Measurements from ENCODE around the gene CPT1C.

CPT1C gene

GRCh38 chr19:49681830-49682229 is 9.1 kb upstream of the CPT1C start:
- DNase-seq (ENCODE audit: low read depth), result no peak

- DNase-seq (ENCODE audit: low read depth), result no peak
Observed at GRCh38 chr19:49682274-49682673, 8.6 kb upstream of the CPT1C start.

- no peak for DNase-seq (ENCODE audit: low read depth)
Observed at GRCh38 chr19:49683814-49684250, 7.1 kb upstream of the CPT1C start.

- no peak for DNase-seq (ENCODE audit: low read depth)
Observed at GRCh38 chr19:49684251-49684982, 6.5 kb upstream of the CPT1C start.

GRCh38 chr19:49684983-49685553 is 5.8 kb upstream of the CPT1C start:
- no peak for DNase-seq (ENCODE audit: low read depth)

- DNase-seq (ENCODE audit: low read depth), result no peak
Observed at GRCh38 chr19:49685845-49686332, 5.0 kb upstream of the CPT1C start.

- no peak for DNase-seq (ENCODE audit: low read depth)
Observed at GRCh38 chr19:49686503-49687088, 4.3 kb upstream of the CPT1C start.

GRCh38 chr19:49687150-49687549 is 3.8 kb upstream of the CPT1C start:
- no peak for DNase-seq (ENCODE audit: low read depth)

- no peak for DNase-seq (ENCODE audit: low read depth)
Observed at GRCh38 chr19:49687566-49688316, 3.2 kb upstream of the CPT1C start.

GRCh38 chr19:49688531-49689132 is 2.3 kb upstream of the CPT1C start:
- DNase-seq (ENCODE audit: low read depth), result no peak

GRCh38 chr19:49689133-49690078 is 1.5 kb upstream of the CPT1C start, which contains the start of gene ADM5:
Gene ADM5, plus strand, starts transcription at chr19:49689594. Its CDS starts 244 bp downstream, at chr19:49689838.
- DNase-seq (ENCODE audit: low read depth), result no peak

- DNase-seq (ENCODE audit: low read depth), result no peak
Observed at GRCh38 chr19:49690079-49690655, 749 bp upstream of the CPT1C start.

GRCh38 chr19:49691243-49692146 is 579 bp downstream of the CPT1C start:
- DNase-seq (ENCODE audit: low read depth), result no peak

GRCh38 chr19:49692147-49692506 is 1.2 kb downstream of the CPT1C start:
- no peak for DNase-seq (ENCODE audit: low read depth)

GRCh38 chr19:49696115-49696514 is 5.2 kb downstream of the CPT1C start:
- DNase-seq (ENCODE audit: low read depth), result no peak

GRCh38 chr19:49696865-49697264 is 5.9 kb downstream of the CPT1C start:
- no peak for DNase-seq (ENCODE audit: low read depth)

- DNase-seq (ENCODE audit: low read depth), result no peak
Observed at GRCh38 chr19:49699364-49699763, 8.4 kb downstream of the CPT1C start.

- no peak for DNase-seq (ENCODE audit: low read depth)
Observed at GRCh38 chr19:49700563-49700962, 9.6 kb downstream of the CPT1C start.

- no peak for DNase-seq (ENCODE audit: low read depth)
Observed at GRCh38 chr19:49701271-49701786, 10.4 kb downstream of the CPT1C start.

All from T-helper 22 cell (primary cell).